T-helper 22 cell (primary cell): ENCODE measurements around the gene REX1BD.
"Not testable (repeated sequence)": the region's sequence is repeated elsewhere in the genome, so short reads cannot be mapped to it uniquely, and the experiment has no call there.

Experiments
- DNase-seq: peaks from one replicate; pipeline ENCODE4 v3.0.0-alpha.2; 2020; ENCODE audit warnings: low read depth

The REX1BD gene

GRCh38 chr19:18588611-18589379 is at the start of gene REX1BD:
Gene REX1BD (plus strand): TSS chr19:18588798. CDS start chr19:18588802, 4 bp downstream.
- peak; percentile 87 for DNase-seq

GRCh38 chr19:18539372-18539771 is 49.2 kb upstream of the REX1BD start:
- DNase-seq: no peak

GRCh38 chr19:18540200-18540599 is 48.4 kb upstream of the REX1BD start:
- not testable (repeated sequence) for DNase-seq

GRCh38 chr19:18541258-18541991 is 47.2 kb upstream of the REX1BD start:
- DNase-seq: no peak

- no peak for DNase-seq
These were observed 46.3 kb upstream of the REX1BD start for GRCh38 chr19:18541992-18542940.

- peak; percentile 85 for DNase-seq
These were observed 45.4 kb upstream of the REX1BD start, which contains the start of gene FKBP8 for GRCh38 chr19:18542941-18543813. Gene FKBP8 (minus strand): TSS chr19:18543573. CDS start chr19:18541970, 1,603 bp downstream.

GRCh38 chr19:18543814-18544475 is 44.7 kb upstream of the REX1BD start:
- DNase-seq: peak; percentile 64

- DNase-seq: no peak
These were observed 37.0 kb upstream of the REX1BD start for GRCh38 chr19:18551631-18552030.

GRCh38 chr19:18557411-18558201 is 31.0 kb upstream of the REX1BD start, which contains the start of gene KXD1:
Gene KXD1 (plus strand): TSS chr19:18557870. CDS start chr19:18562057, 4,187 bp downstream.
- DNase-seq: peak; percentile 98

GRCh38 chr19:18558202-18558555 is 30.4 kb upstream of the REX1BD start:
- no peak for DNase-seq

- DNase-seq: no peak
These were observed 30.0 kb upstream of the REX1BD start for GRCh38 chr19:18558604-18559003.

GRCh38 chr19:18559685-18560084 is 28.9 kb upstream of the REX1BD start:
- no peak for DNase-seq

GRCh38 chr19:18562086-18562485 is 26.5 kb upstream of the REX1BD start:
- DNase-seq: no peak

- DNase-seq: no peak
These were observed 21.6 kb upstream of the REX1BD start for GRCh38 chr19:18566953-18567352.

GRCh38 chr19:18568367-18568766 is 20.2 kb upstream of the REX1BD start:
- no peak for DNase-seq

- peak; percentile 97 for DNase-seq
These were observed 16.8 kb upstream of the REX1BD start, which contains the start of gene UBA52 for GRCh38 chr19:18571564-18572344. Gene UBA52 (plus strand): TSS chr19:18571857. CDS start chr19:18573301, 1,444 bp downstream.

GRCh38 chr19:18574691-18575291 is 13.8 kb upstream of the REX1BD start:
- DNase-seq: no peak

GRCh38 chr19:18576383-18576782 is 12.2 kb upstream of the REX1BD start:
- no peak for DNase-seq
